Astrocyte (in vitro differentiated cells and primary cell): Measurements from ENCODE around the gene PRIM2. TPM values are rescaled to one million over a fixed set of nuclear protein-coding genes. Genes with fewer than 3 reads are reported as not detected.
"Not testable (repeated sequence)": the region's sequence is repeated elsewhere in the genome, so short reads cannot be mapped to it uniquely, and the experiment has no call there.

Experiments
- DNase-seq: peaks from one replicate; pipeline ENCODE4 v3.0.0-alpha.2; 2010; ENCODE audit warnings: low read depth
- FAIRE-seq: peaks from 2 replicates; lab custom pipeline; 2011; peaks lifted over from hg19 to GRCh38; lab: Jason Lieb, UNC
- H2AFZ ChIP-seq: 2 replicates; pipeline ENCODE4 v1.6.0; 2012; ENCODE audit warnings: low read depth, low read length, inconsistent platforms
- H3K27ac ChIP-seq: 2 replicates; pipeline ENCODE4 v1.5.1; 2011; ENCODE audit warnings: low read depth, low read length, inconsistent platforms
- H3K27me3 ChIP-seq: 2 replicates; pipeline ENCODE4 v1.6.0; 2011; ENCODE audit warnings: low read length, inconsistent platforms; ENCODE audit not compliant: insufficient read depth
- H3K36me3 ChIP-seq: 2 replicates; pipeline ENCODE4 v1.5.1; 2011; ENCODE audit warnings: low read length, inconsistent platforms; ENCODE audit not compliant: insufficient read depth
- H3K4me1 ChIP-seq: 2 replicates; pipeline ENCODE4 v1.5.1; 2011; ENCODE audit warnings: low read length, inconsistent platforms; ENCODE audit not compliant: insufficient read depth
- H3K4me2 ChIP-seq: 2 replicates; pipeline ENCODE4 v1.6.0; 2012; ENCODE audit warnings: low read length, inconsistent platforms
- H3K4me3 ChIP-seq: 2 replicates; pipeline ENCODE4 v1.5.1; 2011; ENCODE audit warnings: low read depth, mild to moderate bottlenecking, low read length, inconsistent platforms; ENCODE audit not compliant: insufficient read depth
- H3K79me2 ChIP-seq: 2 replicates; pipeline ENCODE4 v1.6.0; 2012; ENCODE audit warnings: mild to moderate bottlenecking, low read length, inconsistent platforms; ENCODE audit not compliant: insufficient read depth
- H3K9ac ChIP-seq: 2 replicates; pipeline ENCODE4 v1.6.0; 2012; ENCODE audit warnings: mild to moderate bottlenecking, low read length, inconsistent platforms
- H3K9me3 ChIP-seq: 2 replicates; pipeline ENCODE4 v1.5.1; 2012; ENCODE audit warnings: low read depth, mild to moderate bottlenecking, low read length, inconsistent platforms; ENCODE audit not compliant: insufficient read depth
- H4K20me1 ChIP-seq: 2 replicates; pipeline ENCODE4 v1.6.0; 2012; ENCODE audit warnings: low read length, inconsistent platforms; ENCODE audit not compliant: insufficient read depth
- H3K27ac Mint-ChIP-seq: one replicate; pipeline ENCODE4 v1.8.0; 2021; ENCODE audit warnings: mild to moderate bottlenecking, mixed read lengths; ENCODE audit not compliant: unreplicated experiment
- H3K27me3 Mint-ChIP-seq: one replicate; pipeline ENCODE4 v1.8.0; 2021; ENCODE audit warnings: low read depth, mixed read lengths; ENCODE audit not compliant: unreplicated experiment
- H3K36me3 Mint-ChIP-seq: one replicate; pipeline ENCODE4 v1.8.0; 2021; ENCODE audit warnings: low read depth, mixed read lengths; ENCODE audit not compliant: unreplicated experiment
- H3K4me1 Mint-ChIP-seq: one replicate; pipeline ENCODE4 v1.8.0; 2021; ENCODE audit warnings: low read depth, mixed read lengths; ENCODE audit not compliant: unreplicated experiment
- H3K4me3 Mint-ChIP-seq: one replicate; pipeline ENCODE4 v1.8.0; 2021; ENCODE audit warnings: mild to moderate bottlenecking, moderate library complexity, mixed read lengths; ENCODE audit not compliant: unreplicated experiment
- H3K9me3 Mint-ChIP-seq: one replicate; pipeline ENCODE4 v1.8.0; 2021; ENCODE audit warnings: mild to moderate bottlenecking, mixed read lengths; ENCODE audit not compliant: unreplicated experiment
- total RNA-seq: library from RNA; stranded (reverse); gene quantifications from 2 replicates; pipeline ENCODE4 v1.2.1, GENCODE V29; 2021

PRIM2 gene
- total RNA-seq, 1 donor from 2014 or later: 11.9 TPM

GRCh38 chr6:57472861-57473362 lies 155.5 kb downstream of the PRIM2 start:
- not testable (repeated sequence) for H3K4me1 Mint-ChIP-seq, H3K27me3 Mint-ChIP-seq, H3K9me3 Mint-ChIP-seq, H3K4me1 ChIP-seq, H3K36me3 Mint-ChIP-seq, H4K20me1 ChIP-seq, H3K4me3 ChIP-seq, H3K9me3 ChIP-seq, H3K27me3 ChIP-seq, H3K9ac ChIP-seq, H2AFZ ChIP-seq, H3K4me3 Mint-ChIP-seq, H3K79me2 ChIP-seq, H3K36me3 ChIP-seq
- Histone ChIP-seq H3K27ac (peak overlapping the region; percentile 43), H3K4me2 (peak overlapping the region; percentile 65)
- peak overlapping the region; percentile 42 for H3K27ac Mint-ChIP-seq
- DNase-seq (peak; percentile 99), FAIRE-seq (peak; percentile 89)

- H3K9me3 Mint-ChIP-seq, H3K4me1 Mint-ChIP-seq, H3K9ac ChIP-seq, H3K36me3 ChIP-seq, H3K27ac ChIP-seq, H3K27me3 ChIP-seq, H3K9me3 ChIP-seq, H3K4me3 Mint-ChIP-seq, H3K4me3 ChIP-seq, H3K4me1 ChIP-seq, H3K79me2 ChIP-seq, H3K27ac Mint-ChIP-seq, H2AFZ ChIP-seq, H3K4me2 ChIP-seq, H4K20me1 ChIP-seq, H3K36me3 Mint-ChIP-seq, H3K27me3 Mint-ChIP-seq: not testable (repeated sequence)
- peak; percentile 29 for FAIRE-seq
- peak; percentile 81 for DNase-seq
Observed at GRCh38 chr6:57474862-57475475, 157.5 kb downstream of the PRIM2 start.

- H3K4me2 ChIP-seq, H3K27ac Mint-ChIP-seq, H3K4me1 ChIP-seq: not testable (repeated sequence)
Observed at GRCh38 chr6:57475656-57476055, 158.2 kb downstream of the PRIM2 start.

GRCh38 chr6:57480194-57480593 lies 162.8 kb downstream of the PRIM2 start:
- not testable (repeated sequence) for H3K9me3 ChIP-seq, H3K9me3 Mint-ChIP-seq, H3K36me3 Mint-ChIP-seq, H3K27ac Mint-ChIP-seq, H3K4me1 Mint-ChIP-seq, H3K27ac ChIP-seq, H3K27me3 Mint-ChIP-seq, FAIRE-seq, DNase-seq, H4K20me1 ChIP-seq, H3K4me3 ChIP-seq, H3K79me2 ChIP-seq, H3K4me3 Mint-ChIP-seq, H3K36me3 ChIP-seq, H3K9ac ChIP-seq, H3K4me2 ChIP-seq, H2AFZ ChIP-seq, H3K27me3 ChIP-seq, H3K4me1 ChIP-seq

More at GRCh38 chr6:57475656-57476055, 158.2 kb downstream of the PRIM2 start:
- not testable (repeated sequence) for H3K27ac ChIP-seq, H2AFZ ChIP-seq, H3K4me1 Mint-ChIP-seq, H3K36me3 Mint-ChIP-seq, H3K4me3 Mint-ChIP-seq, H3K36me3 ChIP-seq, H3K9ac ChIP-seq, H3K9me3 ChIP-seq, DNase-seq, H3K4me3 ChIP-seq, H4K20me1 ChIP-seq, H3K79me2 ChIP-seq, H3K9me3 Mint-ChIP-seq, H3K27me3 ChIP-seq, H3K27me3 Mint-ChIP-seq
- FAIRE-seq: peak; percentile 76

- H3K9ac ChIP-seq, H4K20me1 ChIP-seq, H3K79me2 ChIP-seq, H3K4me1 Mint-ChIP-seq, FAIRE-seq, H3K4me3 Mint-ChIP-seq, H3K9me3 Mint-ChIP-seq, H2AFZ ChIP-seq, DNase-seq, H3K4me1 ChIP-seq, H3K27ac ChIP-seq, H3K36me3 ChIP-seq, H3K27ac Mint-ChIP-seq, H3K9me3 ChIP-seq, H3K4me2 ChIP-seq, H3K4me3 ChIP-seq, H3K27me3 ChIP-seq, H3K36me3 Mint-ChIP-seq, H3K27me3 Mint-ChIP-seq: not testable (repeated sequence)
Observed at GRCh38 chr6:57481121-57481520, 163.7 kb downstream of the PRIM2 start.

DNA sequence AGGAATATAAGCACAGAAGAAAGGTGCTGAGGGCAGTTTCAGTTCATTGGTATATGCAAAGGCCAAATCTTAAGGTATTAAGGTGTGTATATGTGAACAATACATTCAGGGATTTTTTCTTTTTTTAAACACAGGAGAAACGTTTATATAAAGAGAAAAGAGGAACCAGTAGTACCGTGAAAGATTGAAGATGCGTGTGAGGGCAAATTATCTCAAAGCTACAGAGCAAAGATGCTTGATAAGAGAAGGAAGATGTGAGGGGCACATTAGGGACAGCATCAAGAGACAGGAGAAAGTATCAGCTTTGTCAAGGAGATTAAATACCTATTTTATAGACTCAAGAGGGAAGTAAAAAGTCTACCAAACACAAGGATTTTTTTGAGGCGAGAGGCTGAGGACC lies 165.0 kb downstream of the PRIM2 start:
- H3K4me2 ChIP-seq, H3K4me3 ChIP-seq, H2AFZ ChIP-seq, H3K4me1 Mint-ChIP-seq, H3K27ac Mint-ChIP-seq, H3K27ac ChIP-seq, H4K20me1 ChIP-seq, FAIRE-seq, H3K9me3 ChIP-seq, H3K79me2 ChIP-seq, H3K4me3 Mint-ChIP-seq, H3K27me3 Mint-ChIP-seq, H3K9me3 Mint-ChIP-seq, H3K36me3 ChIP-seq, H3K9ac ChIP-seq, H3K4me1 ChIP-seq, H3K36me3 Mint-ChIP-seq, H3K27me3 ChIP-seq, DNase-seq: not testable (repeated sequence)
